Vagina (tissue), 2 donors: ENCODE data around the gene SCAF1. TPM values are rescaled to one million over a fixed set of nuclear protein-coding genes. Genes with fewer than 3 reads are reported as not detected.

Source experiments
- DNase-seq, 2 donors: peaks; one replicate each; pipeline ENCODE4 v3.0.0-alpha.2; 2017; ENCODE audit errors: extremely low spot score in 2 of 2
- H3K27ac ChIP-seq: fragments of 200-600 bp; sonication (generic); one replicate; pipeline ENCODE4 v1.5.1; 2019
- H3K27me3 ChIP-seq: fragments of 200-600 bp; sonication (generic); one replicate; pipeline ENCODE4 v1.5.1; 2019
- H3K36me3 ChIP-seq, 2 donors: fragments of 200-600 bp; sonication (generic); one replicate each; pipeline ENCODE4 v1.5.1; 2017 to 2019
- H3K4me1 ChIP-seq: fragments of 200-600 bp; sonication (generic); one replicate; pipeline ENCODE4 v1.5.1; 2019
- H3K4me3 ChIP-seq, 2 donors: fragments of 200-600 bp; sonication (generic); 1 replicate in 1 of 2; 2 replicates in 1 of 2; pipeline ENCODE4 v1.5.1; 2016 to 2019
- H3K9me3 ChIP-seq: fragments of 200-600 bp; sonication (generic); one replicate; pipeline ENCODE4 v1.5.1; 2019
- CTCF ChIP-seq, 3 experiments: fragments of 450-650 bp in 2 of 3; fragments of 200-600 bp in 1 of 3; sonication (generic) in 1 of 3; IDR thresholded peaks; one replicate each; pipeline ENCODE4 v1.5.1; 2017 to 2019; ENCODE audit warnings: antibody characterized with exemption in 3 of 3, mild to moderate bottlenecking in 2 of 3, moderate library complexity in 2 of 3
- POLR2A ChIP-seq, 2 donors: fragments of 450-650 bp; IDR thresholded peaks; one replicate each; pipeline ENCODE4 v1.6.1; 2017; ENCODE audit warnings: antibody characterized with exemption in 2 of 2, mild to moderate bottlenecking in 2 of 2, moderate library complexity in 2 of 2
- POLR2AphosphoS5 ChIP-seq, 2 donors: sonication (generic); formaldehyde crosslinking; IDR thresholded peaks; one replicate each; pipeline ENCODE4 v1.9.0; 2017; ENCODE audit warnings: antibody characterized with exemption in 2 of 2, mild to moderate bottlenecking in 2 of 2, low read depth in 1 of 2; ENCODE audit not compliant: insufficient read depth in 1 of 2
- intact Hi-C: fragments of 100-400 bp; cut with DNase I; formaldehyde crosslinking; loops from one replicate; pipeline ENCODE4 v1.15.1; 2023
- total RNA-seq: library from RNA; depleted of rRNA; stranded (reverse); fragments of >200 nt; gene quantifications from one replicate; pipeline ENCODE4 v1.2.3, GENCODE V29; 2016

SCAF1 gene
- total RNA-seq, result 20.4 TPM

- DNase-seq, result peak; percentile 99 to 100
- peaks cover 0 to 8% of the 10 kb centered on the region in 2 donors for H3K36me3 ChIP-seq
- intact Hi-C loops, result no loop called here
- H3K27ac ChIP-seq, result peak within 1 kb of the TSS; percentile 100
- no peaks in the 10 kb centered on the region for H3K27me3 ChIP-seq
- H3K4me3 ChIP-seq, result peak within 1 kb of the TSS; percentile 97 to 99
- no peaks in the 10 kb centered on the region for H3K9me3 ChIP-seq
- no peak for TF ChIP-seq CTCF (IDR thresholded peaks at IDR 0.05)
- peak; percentile 99 to 100 for TF ChIP-seq POLR2AphosphoS5 (IDR thresholded peaks at IDR 0.05; ENCODE audit: insufficient read depth in 1 of 2, low read depth in 1 of 2)
- peak; percentile 91 to 96 for TF ChIP-seq POLR2A (IDR thresholded peaks at IDR 0.05)
- peaks cover 67% of the 10 kb centered on the region for H3K4me1 ChIP-seq
Measured at GRCh38 chr19:49641688-49642491, at the start of gene SCAF1. Gene SCAF1, plus strand, starts transcription at chr19:49642209. Its CDS starts 2,818 bp downstream, at chr19:49645027.

- Histone ChIP-seq H3K27ac (peak overlapping the region; percentile 91), H3K4me1 (peaks cover 24% of the 10 kb centered on the region), H3K27me3 (no peaks in the 10 kb centered on the region), H3K9me3 (no peaks in the 10 kb centered on the region), H3K4me3 (peak overlapping the region; percentile 73 to 83), H3K36me3 (peaks cover 0 to 24% of the 10 kb centered on the region in 2 donors)
- intact Hi-C loops, result loop anchor here (2.0 kb wide), 1 partner anchor 46 kb away; no protein-coding TSS in a partner anchor
- DNase-seq, result no peak
- no peak for TF ChIP-seq POLR2A (IDR thresholded peaks at IDR 0.05)
- TF ChIP-seq CTCF (IDR thresholded peaks at IDR 0.05), result no peak
- TF ChIP-seq POLR2AphosphoS5 (IDR thresholded peaks at IDR 0.05; ENCODE audit: insufficient read depth in 1 of 2, low read depth in 1 of 2), result no peak
Measured at GRCh38 chr19:49592486-49593232, 49.4 kb upstream of the SCAF1 start.

- Histone ChIP-seq H3K36me3 (peaks cover 0 to 26% of the 10 kb centered on the region in 2 donors), H3K9me3 (no peaks in the 10 kb centered on the region), H3K4me3 (peak overlapping the region; percentile 73 to 83), H3K27ac (peak overlapping the region; percentile 91), H3K4me1 (peaks cover 24% of the 10 kb centered on the region), H3K27me3 (no peaks in the 10 kb centered on the region)
- peak in 1 of 2 donors; percentile 95 for DNase-seq
- TF ChIP-seq POLR2A (IDR thresholded peaks at IDR 0.05) (no peak), POLR2AphosphoS5 (IDR thresholded peaks at IDR 0.05; ENCODE audit: insufficient read depth in 1 of 2, low read depth in 1 of 2) (peak in 1 of 2 donors; percentile 10), CTCF (IDR thresholded peaks at IDR 0.05) (no peak)
- intact Hi-C loops, result loop anchor here (2.0 kb wide), 1 partner anchor 45 kb away; no protein-coding TSS in a partner anchor
Measured at GRCh38 chr19:49593233-49594113, 48.5 kb upstream of the SCAF1 start.

- Histone ChIP-seq H3K27ac (peak overlapping the region; percentile 91), H3K4me1 (peaks cover 24% of the 10 kb centered on the region), H3K27me3 (no peaks in the 10 kb centered on the region), H3K4me3 (no peak overlapping the region), H3K9me3 (no peaks in the 10 kb centered on the region), H3K36me3 (peaks cover 0 to 27% of the 10 kb centered on the region in 2 donors)
- DNase-seq, result no peak
- intact Hi-C loops, result no loop called here
- no peak for TF ChIP-seq POLR2AphosphoS5 (IDR thresholded peaks at IDR 0.05; ENCODE audit: insufficient read depth in 1 of 2, low read depth in 1 of 2)
- TF ChIP-seq CTCF (IDR thresholded peaks at IDR 0.05), result no peak
- no peak for TF ChIP-seq POLR2A (IDR thresholded peaks at IDR 0.05)
Measured at GRCh38 chr19:49594157-49594992, 47.6 kb upstream of the SCAF1 start.
